GM21381 (cell line): ENCODE data around the gene CDT1.
"Not testable (repeated sequence)": the region's sequence is repeated elsewhere in the genome, so short reads cannot be mapped to it uniquely, and the experiment has no call there.

Experiments used
- ATAC-seq: cut with Tn5 transposase; IDR thresholded peaks from one replicate; pipeline ENCODE4 v1.9.1; 2021; ENCODE audit warnings: mild to moderate bottlenecking, moderate library complexity; ENCODE audit not compliant: unreplicated experiment

CDT1 gene

GRCh38 chr16:88768071-88768783 lies 35.4 kb upstream of the CDT1 start:
- no peak for ATAC-seq

GRCh38 chr16:88769617-88770460 lies 33.8 kb upstream of the CDT1 start:
- ATAC-seq, result no peak

- ATAC-seq, result no peak
Observed at GRCh38 chr16:88770461-88771293, 32.9 kb upstream of the CDT1 start.

GRCh38 chr16:88771294-88771772 lies 32.3 kb upstream of the CDT1 start:
- no peak for ATAC-seq

- ATAC-seq, result not testable (repeated sequence)
Observed at GRCh38 chr16:88771781-88772180, 31.8 kb upstream of the CDT1 start.

DNA sequence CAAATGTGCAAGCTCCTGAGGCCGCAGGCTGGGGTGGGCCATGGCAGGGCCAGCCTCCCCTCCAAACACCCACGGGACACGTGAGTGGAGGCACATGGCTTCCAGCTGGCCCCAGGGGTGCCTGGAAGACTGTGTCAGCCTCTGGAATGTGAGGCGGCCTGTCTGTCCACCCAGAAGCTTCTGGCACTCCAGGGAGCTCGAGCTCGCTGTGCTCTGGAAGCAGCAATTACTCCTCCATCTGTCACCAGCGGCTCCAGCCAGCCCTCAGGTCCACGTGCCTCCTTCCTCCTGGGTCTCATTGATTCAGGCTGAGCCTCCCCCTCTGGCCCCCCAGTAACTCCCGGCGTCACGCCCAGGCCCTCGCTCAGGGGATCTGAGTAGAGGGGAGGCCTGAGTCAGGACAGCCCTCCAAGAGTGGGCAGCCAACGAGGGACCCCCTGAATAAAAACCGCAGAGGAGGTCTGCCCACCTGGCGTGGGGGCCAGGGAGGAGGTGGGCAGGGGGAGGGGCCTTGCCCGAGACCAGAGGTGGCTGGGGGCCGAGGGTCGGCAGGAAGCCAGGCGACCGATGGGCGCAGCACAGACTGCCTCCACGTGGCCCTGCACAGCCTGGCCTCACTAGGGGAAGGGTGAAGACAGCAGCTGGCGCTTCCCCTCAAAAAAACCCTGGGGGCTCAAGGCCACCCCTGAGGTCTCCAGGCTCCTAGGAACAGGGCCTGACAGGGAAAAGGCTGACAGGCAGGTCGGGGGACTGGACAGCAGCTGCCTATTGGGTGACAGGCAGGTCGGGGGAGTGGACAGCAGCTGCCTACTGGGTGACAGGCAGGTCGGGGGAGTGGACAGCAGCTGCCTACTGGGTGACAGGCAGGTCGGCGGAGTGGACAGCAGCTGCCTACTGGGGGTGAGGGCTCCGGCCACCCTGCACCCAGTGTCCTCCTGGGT lies 30.4 kb upstream of the CDT1 start:
- ATAC-seq, result no peak

DNA sequence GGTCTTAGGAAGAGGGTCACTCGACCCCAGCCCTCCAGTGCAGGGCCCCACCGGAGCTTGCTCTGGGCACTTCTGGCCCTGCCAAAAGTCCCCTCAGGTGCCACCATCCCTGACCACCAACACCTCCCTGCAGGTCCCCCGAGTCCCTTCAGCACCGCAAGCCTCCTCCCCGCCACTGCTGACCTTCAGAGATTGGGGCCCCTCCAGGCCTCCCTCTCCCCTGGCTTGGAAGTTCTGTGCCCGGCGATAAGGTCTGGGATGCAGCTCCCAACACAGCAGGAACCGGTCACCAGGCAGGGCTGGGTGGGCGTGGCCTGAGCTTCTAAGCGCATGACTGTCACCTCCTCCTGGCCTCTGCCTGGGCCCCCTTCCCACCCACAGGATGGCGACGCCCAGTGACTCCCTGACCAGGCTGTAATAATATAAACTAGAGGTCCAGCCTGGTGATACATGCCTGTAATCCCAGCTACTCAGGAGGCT lies 29.7 kb upstream of the CDT1 start:
- no peak for ATAC-seq

DNA sequence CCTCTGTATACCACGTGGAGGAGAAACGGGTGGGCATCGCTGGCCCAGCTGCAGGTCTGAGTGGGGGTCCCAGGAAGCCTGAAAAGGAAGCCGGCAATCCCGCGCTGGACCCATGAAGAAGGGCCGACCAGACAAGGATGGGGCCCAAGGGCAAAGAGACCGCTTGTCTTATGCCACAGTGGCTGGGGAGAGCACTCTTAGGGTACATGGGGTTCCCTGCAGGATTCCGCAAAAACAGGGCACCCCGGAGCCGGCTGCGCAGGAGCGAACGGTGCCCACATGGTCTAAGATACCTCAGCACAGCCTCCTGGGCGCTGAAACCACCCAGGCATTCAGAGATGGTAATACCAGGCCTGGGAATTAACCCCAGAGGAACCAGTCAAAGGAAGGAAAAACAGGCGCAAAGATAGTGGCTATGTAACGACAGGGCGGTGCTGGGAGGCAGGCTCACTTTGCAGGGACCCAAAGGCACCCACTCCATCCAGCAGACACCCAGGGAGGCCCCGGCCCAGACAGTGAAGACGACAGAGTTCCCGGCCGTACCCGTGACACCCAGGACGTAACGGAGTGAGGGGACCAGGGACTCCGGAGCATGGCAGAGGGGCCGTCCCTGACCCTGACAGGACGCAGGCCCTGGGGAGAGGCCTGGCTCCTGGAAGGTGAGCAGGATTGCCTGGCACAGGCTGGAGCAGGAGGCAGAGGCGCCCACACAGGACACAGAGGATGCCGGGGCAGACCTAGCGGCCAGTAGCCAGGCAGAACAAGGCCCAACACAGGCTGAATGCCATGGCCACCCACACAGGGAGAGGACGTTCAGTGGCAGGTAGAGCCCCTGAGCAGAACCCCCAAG lies 28.8 kb upstream of the CDT1 start:
- ATAC-seq, result no peak

- ATAC-seq, result no peak
Observed at GRCh38 chr16:88775825-88776224, 27.8 kb upstream of the CDT1 start.

DNA sequence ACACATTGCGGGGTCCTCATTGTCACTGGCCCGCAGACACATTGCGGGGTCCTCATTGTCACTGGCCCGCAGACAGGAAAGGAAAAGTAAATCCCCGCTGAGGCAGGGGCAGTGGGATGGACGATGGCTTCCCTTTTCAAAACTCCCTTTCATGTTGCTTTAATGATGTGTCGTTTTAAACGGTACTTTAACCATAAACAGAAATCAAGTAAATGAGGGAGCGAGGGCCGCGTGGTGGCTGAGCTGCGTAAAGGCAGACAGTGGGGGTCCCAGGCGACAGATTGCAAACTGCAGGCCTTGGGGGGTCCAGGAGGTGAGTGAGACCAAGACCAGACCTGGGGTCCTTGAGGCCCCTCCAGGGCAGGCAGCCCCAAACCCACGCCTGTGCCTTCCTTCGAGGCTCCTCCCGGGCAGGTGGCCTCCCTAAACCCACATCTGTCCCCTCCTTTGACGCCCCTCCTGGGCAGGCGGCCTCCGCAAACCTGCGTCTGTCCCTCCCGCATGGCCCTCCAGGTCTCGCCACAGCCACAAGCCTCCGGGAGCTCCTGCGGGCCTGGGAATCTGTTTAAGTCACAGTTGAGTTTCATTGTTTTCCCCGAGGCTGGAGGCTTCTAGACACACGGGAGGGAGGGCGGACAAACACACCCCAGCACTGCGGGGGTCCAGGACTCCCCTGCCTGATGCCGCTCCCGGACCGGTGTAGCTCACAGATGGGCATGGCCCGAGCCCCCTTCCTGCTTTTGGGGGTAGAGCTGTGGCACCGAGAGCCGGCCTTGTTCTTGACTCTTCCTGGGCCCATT lies 25.9 kb upstream of the CDT1 start:
- ATAC-seq, result no peak

- ATAC-seq, result no peak
Observed at GRCh38 chr16:88778271-88778525, 25.4 kb upstream of the CDT1 start.

- no peak for ATAC-seq
Observed at GRCh38 chr16:88778541-88779065, 25.0 kb upstream of the CDT1 start.

DNA sequence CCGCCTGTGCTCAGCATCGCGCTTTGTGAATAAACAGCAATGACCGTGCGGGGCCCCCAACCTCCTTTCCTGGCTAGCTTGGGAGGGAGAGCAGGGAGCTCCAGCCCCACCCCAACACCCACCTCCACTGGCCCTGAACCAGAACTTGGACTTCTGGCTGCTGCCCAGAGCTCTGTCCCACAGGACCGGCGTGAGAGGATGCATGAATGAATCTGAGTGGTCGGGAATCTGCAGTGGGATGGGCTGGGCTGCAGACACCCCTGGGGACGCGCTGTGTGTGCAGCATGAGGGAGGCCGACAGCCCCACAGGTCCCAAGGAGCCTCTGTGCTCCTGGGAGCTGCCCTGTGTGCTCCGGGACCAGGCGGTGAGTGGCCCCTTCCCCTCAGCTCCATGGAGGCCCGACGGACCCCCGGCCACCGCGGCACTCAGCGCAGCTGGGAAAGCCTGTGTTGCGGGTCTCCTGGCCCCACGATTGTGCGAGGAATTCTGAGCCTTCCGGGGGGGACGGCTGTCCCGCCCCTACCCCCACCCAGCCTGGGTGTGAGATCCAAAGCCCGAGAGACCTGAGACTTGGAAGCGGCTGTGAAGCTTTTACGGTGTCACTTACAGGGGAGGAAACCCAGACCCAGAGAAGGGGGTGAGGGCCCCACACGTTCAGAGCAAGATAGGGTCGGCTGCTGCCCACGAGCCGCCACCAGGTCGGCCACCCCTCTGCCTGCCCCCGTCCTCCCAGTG lies 24.0 kb upstream of the CDT1 start:
- ATAC-seq, result no peak

GRCh38 chr16:88780142-88781062 lies 23.2 kb upstream of the CDT1 start:
- no peak for ATAC-seq

GRCh38 chr16:88781140-88782077 lies 22.2 kb upstream of the CDT1 start:
- no peak for ATAC-seq
